GM21526 (cell line): Measurements from ENCODE around the gene MTX1.
A peak's percentile ranks its signal among the peaks of the same experiment; 100 is the strongest.
"Not testable (repeated sequence)": the region's sequence is repeated elsewhere in the genome, so short reads cannot be mapped to it uniquely, and the experiment has no call there.

Experiments used
- ATAC-seq: cut with Tn5 transposase; IDR thresholded peaks from one replicate; pipeline ENCODE4 v1.9.1; 2021; ENCODE audit warnings: moderate library complexity; ENCODE audit not compliant: unreplicated experiment, low FRiP score

Gene MTX1

DNA sequence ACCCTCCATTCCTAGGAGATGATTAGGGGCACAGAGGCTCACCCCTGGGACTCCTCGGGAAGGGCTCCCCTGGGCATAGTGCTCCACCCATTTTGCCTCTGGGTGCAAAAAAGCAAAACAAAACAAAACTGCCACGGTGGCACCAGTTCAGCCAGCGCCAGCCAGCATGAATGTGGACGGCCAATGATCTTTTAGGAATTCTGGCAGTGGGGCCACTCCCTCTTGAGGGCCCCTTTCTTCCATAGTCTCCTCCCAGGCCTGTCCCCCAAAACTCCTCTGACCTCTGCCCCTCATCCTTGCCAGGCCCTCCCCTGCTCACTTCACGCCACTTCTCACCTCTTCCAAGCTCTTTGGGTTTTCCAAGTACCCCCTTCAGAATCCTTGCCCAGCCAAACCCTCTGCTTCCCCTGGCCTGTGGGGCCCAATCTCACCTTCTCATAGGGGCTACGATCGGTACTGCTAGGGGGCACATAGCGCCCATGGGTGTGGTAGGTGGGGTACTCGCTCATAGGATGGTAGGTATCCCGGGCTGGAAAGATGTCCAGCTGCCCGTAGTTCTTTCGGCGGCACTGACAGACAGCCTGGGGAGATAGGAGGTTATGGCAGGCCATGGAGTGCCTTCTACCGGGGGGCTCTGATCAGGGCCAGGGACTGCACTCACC is 21.6 kb upstream of the MTX1 start:
- ATAC-seq: no peak

DNA sequence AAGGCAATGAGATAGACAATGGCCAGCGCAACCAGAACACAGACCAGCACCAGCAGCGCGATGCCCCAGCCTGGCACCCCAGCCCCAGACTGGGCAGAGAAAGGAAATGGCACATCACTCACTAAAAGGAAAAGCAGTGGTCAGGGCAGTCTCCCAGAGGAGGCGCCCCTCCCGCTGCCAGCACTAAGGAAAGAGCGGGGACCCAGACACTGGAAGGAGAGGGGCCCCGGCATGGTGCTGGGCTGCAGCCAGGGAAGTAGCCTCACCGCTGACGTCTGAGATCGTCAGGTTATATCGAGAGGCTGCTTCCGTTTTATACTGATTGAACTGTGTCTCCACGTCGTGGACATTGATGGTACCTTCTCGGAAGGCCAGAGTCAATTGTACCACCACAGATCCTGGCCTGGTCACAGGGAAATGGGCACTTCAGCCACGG is 21.0 kb upstream of the MTX1 start:
- no peak for ATAC-seq

DNA sequence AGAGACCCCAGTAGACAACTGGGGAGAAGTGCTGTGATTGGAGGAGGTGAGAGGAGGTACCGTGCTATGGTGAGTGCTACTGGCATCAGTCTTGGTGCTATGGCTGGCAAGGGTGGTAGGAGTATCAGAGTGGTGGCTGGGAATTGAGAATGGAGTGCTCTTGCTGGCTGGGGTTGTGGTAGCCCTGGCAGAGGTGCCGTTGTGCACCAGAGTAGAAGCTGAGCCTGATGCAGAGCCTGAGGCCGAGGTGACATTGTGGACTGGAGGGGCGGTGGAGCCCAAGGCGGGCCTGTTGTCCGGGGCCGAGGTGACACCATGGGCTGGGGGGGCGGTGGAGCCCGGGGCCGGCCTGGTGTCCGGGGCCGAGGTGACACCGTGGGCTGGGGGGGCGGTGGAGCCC is 20.2 kb upstream of the MTX1 start:
- no peak for ATAC-seq

DNA sequence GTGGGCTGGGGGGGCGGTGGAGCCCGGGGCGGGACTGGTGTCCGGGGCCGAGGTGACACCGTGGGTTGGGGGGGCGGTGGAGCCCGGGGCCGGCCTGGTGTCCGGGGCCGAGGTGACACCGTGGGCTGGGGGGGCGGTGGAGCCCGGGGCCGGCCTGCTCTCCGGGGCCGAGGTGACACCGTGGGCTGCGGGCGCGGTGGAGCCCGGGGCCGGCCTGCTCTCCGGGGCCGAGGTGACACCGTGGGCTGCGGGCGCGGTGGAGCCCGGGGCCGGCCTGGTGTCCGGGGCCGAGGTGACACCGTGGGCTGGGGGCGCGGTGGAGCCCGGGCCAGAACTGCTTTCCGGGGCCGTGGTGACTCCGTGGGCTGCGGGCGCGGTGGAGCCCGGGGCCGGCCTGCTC is 18.6 kb upstream of the MTX1 start:
- not testable (repeated sequence) for ATAC-seq

DNA sequence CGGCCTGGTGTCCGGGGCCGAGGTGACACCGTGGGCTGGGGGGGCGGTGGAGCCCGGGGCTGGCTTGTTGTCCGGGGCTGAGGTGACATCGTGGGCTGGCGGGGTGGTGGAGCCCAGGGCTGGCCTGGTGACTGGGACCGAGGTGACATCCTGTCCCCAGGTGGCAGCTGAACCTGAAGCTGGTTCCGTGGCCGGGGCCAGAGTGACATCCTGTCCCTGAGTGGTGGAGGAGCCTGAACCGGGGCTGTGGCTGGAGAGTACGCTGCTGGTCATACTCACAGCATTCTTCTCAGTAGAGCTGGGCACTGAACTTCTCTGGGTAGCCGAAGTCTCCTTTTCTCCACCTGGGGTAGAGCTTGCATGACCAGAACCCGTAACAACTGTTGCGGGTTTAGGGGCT is 16.6 kb upstream of the MTX1 start:
- no peak for ATAC-seq

DNA sequence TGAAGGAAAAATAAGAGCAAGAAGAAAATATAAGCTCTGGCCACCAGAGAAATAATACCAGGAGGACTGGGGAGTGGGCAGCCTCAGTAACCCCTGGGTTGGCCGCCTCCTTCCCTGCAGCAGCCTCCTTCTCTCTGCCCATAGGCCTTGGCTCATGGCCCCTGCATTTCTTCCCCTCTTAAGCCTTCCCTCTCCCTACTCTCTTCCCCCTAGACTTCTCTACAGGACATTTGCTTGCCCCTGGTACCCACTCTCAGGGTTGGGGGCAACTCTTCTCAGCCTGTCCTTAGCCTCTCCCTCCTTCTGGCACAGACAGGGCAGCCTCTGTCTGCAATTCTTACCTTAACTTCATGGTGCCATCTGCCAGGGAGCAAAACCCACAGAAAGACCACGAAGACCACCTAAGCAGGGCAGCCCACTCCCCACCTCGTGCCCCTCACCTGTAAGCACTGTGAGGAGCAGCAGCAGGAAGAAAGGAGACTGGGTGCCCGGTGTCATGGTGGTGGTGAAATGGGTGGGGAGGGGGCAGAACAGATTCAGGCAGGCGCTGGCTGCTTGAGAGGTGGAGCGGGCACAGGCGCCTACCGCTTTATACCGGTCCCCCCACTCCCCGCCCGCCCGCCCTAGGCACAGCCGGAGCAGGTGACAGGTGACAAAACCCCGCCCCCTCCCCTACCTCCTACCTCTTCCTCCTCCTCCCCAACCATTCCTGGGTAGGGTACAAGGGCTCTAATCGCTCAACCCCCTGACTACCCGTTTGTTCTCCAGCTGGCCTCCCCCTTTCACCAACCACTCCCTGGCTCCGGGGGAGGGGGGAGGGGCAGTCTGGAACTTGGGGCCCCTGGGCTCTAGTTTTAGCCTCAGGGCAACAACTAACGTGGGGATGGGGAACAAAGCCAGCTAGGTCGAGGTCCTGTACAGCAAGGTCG is 15.9 kb upstream of the MTX1 start:
- no peak for ATAC-seq

DNA sequence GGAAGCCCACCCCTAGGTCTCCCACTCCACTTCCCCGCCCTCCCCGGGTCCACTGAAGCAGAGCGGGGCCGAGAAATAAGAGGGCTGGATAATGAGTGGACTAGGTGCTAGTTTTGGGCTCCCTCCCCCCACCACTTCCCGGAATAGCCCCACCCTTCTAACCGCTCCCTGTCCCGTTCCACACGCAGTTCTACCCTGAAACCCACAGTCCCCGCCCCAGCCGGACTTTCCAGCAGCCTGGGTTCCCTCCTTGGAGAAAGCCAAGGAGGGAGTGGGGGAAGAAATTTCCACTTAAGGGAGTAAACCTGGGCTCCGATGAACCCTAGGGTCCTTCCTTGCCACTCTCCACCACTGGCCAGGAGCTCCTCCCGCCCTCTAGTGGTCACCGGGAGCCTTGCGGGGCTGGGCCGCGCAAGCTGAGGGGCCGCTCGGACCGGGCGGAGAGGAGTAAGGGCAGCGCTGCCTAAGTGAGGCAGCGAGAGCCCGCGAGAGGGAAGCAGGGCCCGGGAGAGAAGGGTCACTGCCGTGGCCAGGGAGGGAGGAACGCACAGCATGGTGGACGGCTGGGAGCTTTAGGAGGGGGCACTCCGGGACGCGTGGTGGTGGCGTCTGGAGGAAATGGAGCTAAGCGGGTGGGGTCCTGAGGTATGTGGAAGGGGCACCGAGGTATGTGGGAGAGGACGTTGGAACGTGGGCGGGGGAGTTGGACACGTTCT is 15.1 kb upstream of the MTX1 start:
- ATAC-seq: peak; percentile 58

DNA sequence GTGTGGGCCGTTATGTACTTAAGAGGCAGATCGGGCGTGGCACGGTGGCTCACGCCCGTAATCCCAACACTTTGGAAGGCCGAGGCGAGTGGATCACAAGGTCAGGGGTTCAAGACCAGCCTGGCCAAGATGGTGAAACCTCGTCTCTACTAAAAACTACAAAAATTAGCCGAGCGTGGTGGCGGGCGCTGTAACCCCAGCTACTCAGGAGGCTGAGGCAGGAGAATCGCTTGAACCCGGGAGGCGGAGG is 14.6 kb upstream of the MTX1 start:
- ATAC-seq: not testable (repeated sequence)

DNA sequence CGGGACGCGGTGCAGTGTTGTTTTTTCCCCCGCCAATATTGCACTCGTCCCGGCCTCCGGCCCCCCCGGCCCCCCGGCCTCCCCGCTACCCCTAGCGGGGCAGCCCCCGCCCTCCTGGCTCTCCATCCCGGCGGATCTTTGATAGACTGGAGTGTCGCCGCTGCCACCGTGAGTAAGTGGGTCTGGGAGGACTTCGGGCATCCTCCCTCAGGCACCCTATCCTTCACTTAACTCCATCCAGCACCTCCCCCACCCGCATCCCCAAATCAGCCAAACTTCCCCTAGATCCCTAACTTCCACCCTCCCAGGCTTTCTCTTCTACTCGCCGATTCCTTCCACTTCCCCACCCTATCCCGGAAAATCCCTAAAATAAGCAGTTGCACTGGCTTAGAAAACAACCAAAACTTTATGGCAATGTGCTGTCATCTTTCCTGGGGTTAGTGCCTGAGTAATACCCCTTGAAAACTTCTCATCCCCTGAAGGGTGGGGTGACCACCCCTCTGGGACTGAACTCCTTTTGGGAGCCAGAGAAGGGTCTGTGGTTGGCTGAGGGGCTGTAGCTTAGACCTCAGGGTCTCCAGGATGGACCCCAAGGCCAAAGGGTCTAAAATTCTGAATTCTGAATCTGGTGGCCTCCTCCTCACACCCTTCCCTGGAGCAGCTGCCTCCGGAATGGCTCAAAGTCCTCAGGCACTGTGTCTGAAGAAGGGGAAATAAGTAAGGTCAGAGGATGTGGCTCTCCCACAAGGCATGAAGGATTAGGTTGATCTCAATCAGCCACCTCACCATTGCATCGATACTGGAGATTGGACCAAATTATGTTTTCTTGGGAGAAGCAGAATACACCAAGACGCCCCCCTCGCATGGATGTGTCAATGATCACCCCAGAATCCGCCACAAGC is 13.0 kb upstream of the MTX1 start:
- no peak for ATAC-seq

DNA sequence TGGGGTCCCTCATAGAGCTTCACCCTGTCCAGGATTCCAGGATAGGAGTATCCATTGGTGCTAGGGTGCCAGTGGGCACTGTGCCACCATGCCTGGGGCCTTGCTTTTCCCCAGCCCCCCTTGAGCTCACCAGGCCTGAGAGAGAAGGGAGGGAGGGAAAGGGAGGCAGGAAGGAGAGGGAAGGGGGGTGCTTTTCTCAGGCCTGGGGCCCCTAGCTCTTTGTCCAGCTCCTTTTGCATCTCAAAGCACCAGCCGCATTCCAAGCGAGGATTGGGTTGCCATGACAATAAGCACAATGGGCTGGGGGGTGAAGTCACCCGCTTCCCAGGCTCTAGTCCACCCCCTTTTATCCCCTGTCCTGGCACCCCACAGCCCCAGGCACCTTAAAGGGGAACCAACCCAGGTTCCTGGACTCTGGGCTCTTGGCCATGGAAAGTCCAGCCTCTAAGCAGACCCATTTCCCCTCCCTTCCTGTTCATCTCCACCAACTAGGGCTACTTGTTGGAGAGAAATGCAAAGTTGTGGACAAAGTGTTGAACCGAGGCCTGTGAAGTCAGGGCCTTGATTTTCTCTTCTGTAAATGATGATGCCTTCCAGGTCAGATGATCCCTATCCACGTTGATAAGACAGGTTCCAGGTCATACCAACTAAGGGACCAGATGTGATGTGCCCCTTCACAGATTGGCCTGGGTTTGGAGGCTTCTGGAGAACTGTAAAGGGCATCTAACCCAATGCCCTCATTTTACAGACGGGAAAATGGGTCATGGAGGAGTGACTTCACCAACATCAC is 12.2 kb upstream of the MTX1 start:
- ATAC-seq: no peak

DNA sequence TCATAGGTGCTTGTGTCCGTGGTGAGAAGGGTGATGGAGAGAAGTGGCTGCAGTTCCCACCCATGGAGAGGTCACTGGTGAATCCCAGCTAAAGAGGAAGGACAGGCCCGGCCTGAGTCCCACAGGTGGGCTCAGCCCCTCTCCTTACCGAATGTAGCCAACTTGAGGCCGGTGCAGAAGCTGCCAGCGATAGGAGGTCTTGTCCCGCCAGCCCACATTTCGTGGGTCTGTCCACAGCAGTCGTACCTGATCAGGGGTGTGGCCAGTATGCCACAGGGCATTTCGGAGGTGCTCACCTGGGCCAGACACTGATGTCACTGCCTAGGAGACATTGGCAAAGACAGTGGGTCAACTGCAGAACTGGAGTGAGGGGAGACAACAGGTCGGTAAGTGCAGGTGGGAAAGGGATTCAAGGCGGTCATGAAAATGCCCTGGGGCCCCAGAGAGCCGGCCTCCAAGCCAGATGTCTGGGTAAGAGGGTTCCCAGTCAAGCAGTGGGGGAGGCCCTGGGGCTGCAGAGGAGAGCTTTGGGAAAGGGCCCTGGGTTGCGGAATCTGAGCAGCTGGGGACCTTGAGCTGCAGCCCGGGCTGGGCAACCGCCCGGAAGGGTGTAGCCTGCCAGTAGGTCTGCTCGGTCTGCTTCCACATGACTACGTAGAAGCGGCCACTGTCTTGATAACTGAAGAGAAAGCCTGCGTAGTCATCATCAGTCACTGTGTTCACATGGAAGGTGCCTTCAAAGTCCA is 11.4 kb upstream of the MTX1 start:
- ATAC-seq: no peak

DNA sequence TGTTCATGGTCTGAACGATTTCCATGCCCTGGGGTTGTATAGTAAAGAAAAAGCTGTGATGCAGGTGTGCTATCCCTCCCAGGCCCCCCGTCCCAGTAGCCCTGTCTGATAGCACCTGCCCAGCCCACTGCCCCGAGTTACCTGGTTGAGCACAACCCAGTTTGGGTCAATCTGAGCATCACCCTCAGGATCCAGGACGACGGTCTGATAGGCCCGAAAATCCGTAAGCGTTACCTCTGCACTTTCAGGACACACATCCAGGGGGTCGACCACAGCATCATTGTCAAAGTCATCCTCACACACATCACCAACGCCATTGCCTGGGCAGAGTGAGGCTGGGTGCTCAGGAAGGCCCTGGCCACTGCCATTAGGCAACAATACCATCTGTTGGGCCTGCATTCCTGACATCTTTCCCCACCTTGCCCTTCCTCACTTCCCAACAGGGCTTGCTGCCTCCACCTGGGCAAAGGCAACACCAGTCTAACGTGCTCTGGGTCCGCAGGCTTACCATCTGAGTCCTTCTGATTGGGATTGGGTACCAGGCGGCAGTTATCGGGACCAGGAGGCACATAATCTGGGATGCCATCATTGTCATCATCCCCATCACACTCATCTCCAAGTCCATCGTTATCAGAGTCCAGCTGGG is 10.5 kb upstream of the MTX1 start:
- ATAC-seq: no peak

DNA sequence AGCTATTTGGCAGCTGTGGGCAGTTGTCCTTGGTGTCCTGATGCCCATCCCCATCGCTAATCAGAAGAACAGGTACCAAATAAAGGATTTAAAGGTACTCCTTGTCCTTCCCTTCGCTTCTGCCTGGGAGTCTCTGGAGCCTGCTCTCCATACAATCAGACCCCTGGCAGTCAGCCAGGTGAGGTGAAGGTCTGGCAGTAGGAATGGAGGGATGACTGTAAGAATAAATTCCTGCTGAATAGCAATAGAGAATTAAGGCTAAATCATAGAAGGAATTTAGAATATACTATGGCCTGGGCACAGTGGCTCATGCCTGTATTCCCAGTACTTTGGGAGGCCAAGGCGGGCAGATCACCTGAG is 10.0 kb upstream of the MTX1 start:
- no peak for ATAC-seq

DNA sequence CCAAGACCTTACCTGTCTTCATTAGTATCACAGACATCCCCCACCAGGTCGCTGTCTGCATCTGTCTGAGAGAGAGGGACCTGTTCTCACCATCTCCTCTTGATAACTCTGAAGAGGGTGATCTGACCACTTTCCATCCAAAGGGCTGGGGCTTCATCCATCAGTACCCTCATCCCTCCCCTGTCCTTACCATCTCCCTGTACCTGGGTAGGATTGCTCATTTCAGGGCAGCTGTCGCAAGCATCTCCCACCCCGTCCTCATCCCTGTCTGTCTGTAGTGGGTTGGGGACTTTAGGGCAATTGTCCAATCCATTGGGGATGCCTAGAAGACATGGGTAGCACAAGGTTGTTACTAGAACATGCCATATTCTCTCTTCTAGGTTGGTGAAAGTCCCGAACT is 8.7 kb upstream of the MTX1 start:
- ATAC-seq: no peak

DNA sequence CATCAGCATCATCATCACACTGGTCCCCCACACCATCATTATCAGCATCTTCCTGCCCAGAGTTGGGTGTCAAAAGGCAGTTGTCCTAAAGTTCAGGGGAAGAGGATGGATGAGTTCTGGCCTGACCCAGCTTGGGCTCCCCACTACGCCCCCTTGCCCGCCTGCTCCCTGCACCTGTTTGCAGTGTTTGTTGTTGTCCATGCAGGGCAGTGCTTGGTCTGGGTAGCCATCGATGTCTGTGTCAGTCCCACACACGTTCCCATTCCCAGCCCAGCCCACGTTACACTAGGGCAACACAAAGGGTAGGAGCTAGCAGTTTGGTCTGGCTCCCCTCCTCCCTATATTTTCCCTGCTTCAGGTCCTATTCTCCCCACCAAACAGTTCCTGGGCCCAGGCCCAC is 7.6 kb upstream of the MTX1 start:
- no peak for ATAC-seq

DNA sequence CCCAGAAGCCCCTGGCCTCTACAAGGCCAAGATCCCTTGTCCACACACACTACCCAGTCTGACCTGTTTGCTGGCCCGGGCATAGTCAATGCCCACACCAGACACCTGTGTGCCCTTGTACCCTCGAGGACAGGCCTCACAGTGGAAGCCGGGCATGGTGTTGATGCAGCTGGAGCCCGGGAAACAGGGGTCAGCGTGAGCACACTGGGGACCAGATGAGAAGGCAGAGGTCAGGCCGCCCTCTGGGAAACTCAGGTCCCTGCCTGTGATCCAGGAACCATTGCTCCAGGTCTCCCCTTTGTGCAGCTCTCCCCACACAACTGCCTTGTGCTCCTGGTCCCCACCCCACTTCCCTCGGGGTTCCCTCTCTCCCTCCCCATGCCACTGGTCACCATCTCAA is 6.3 kb upstream of the MTX1 start:
- no peak for ATAC-seq

DNA sequence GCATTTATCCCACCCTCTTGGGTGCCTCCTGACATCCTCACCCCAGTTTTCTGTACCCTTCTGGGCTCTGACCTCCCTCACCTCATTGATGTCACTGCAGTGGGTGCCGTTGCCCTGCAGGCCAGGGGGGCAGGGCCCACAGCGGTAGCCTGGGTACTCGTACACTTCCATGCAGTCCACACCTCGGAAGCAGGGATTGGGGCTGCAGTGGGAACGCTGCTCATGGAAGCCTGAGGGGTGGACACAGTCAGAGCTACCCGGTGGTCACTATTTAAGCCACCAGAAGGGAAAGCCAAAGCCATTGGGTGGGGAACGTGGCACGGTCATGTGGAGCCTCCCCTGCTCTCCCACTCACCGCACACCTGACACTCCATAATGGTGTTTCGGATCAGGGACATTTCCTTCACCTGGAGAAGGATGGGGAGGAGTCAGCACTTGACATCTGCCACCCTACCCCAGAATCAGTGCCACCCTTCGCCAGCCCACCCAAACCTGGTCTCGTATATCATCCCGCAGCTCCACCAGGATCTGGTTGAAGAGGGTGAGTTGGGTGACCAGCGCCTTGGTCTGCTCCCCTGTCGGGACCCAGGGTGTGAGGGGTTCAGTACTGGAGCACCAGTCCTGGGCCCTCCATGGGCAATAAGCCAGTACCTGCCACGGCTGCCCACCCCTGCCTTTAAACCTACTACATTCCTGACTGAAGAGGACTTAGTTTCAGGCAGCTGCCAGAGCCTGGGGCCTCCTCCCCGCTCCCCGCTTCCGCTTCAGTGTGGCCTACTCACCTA is 5.6 kb upstream of the MTX1 start:
- ATAC-seq: no peak

DNA sequence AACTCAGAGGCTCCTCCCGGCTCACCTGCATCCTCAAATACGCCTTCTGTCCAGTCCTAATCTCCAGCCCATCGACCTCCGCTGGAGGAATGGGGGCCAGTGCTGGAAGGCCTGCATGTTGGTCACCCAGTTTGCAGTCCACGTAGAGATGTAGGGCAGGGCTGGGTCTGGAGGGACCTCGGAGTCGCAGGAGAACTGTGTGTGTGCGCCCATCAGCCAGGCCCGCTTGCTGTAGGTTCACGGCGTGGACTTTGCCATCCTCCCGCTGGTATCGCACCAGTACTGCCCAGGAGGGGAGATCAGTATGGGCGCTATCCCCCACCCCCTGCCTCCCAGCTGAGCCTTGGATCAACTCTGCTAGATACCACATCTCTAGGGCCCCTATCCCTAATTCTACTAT is 3.5 kb upstream of the MTX1 start:
- no peak for ATAC-seq
